Measurements from ENCODE around the gene KAZN.

Gene KAZN

GRCh38 chr1:14915356-14916054 is 317.0 kb downstream of the KAZN start:
- no peak for DNase-seq (ENCODE audit: low read depth)

DNA sequence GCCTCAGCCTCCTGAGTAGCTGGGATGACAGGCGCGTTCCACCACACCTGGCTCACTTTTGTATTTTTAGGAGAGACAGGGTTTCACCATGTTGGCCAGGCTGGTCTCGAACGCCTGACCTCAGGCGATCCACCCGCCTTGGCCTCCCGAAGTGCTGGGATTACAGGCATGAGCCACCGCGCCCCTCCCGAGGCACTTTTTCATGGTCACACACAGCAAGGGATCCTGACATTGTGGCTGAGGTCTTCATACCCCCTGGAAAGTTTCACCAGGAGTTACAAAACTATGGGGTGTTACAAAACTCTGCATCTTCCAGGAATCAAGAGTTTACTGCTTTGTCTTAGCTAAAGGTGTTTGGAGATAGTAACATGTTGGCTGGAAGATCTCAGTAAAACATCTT is 320.8 kb downstream of the KAZN start:
- no peak for DNase-seq (ENCODE audit: low read depth)

DNA sequence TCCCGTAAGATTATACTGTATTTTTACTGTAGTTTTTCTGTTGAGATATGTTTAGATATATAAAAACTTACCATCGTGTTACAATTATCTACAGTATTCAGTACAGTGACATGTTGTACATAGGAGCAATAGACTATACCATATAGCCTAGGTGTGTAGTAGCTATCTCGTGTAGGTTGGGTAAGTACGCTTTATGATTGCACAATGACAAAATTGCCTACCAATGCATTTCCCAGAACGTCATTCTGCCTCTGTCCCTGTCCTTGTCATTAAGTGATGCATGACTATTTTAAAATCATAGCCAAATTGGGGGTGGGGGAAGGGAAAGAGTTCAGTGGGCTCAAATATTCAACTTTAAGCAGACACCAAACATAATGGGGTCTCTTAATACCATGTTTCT is 321.3 kb downstream of the KAZN start:
- DNase-seq (ENCODE audit: low read depth): no peak

GRCh38 chr1:14921057-14921456 is 322.6 kb downstream of the KAZN start:
- DNase-seq (ENCODE audit: low read depth): no peak

- DNase-seq (ENCODE audit: low read depth): no peak
Measured at GRCh38 chr1:14922942-14923726, 324.6 kb downstream of the KAZN start.

GRCh38 chr1:14923727-14924452 is 325.4 kb downstream of the KAZN start:
- DNase-seq (ENCODE audit: low read depth): no peak

GRCh38 chr1:14924455-14925331 is 326.2 kb downstream of the KAZN start:
- DNase-seq (ENCODE audit: low read depth): no peak

DNA sequence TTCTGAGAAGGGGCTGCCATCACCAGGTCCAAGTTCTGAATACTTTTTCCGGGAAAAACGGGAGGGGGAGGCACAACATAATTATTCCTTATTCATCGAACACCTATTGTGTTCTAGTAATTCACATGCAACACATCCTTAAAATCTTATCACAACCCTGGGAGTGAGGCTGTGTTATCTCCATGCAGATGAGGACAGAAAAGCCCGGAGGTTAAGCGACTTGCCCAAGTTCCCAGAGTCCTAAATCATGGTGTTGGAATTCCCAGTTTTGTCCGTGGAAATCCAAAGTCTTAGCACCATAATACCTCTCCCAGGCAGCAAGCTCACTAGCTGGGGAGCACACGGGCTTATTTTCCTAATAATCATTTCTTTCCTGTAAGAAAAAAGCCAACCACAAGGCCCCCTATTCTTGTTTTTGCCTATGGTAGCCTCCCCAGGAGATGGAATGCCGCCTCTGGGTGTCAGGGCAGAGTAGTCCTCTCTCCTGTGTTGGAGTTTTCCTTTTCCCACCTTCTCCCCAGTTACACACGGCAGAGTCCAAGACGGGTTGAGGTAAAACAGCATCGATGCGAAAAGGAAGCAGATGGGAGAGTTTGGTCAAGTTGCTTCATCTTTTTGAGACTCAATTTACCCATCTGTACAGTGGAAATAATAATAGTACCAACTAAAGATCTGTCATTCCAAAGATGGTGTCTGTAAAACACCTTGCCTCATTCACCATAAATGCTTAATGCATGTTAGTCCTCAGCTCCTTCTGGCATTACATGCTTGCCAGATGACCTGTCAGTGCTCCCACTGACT is 327.1 kb downstream of the KAZN start:
- DNase-seq (ENCODE audit: low read depth): no peak

DNA sequence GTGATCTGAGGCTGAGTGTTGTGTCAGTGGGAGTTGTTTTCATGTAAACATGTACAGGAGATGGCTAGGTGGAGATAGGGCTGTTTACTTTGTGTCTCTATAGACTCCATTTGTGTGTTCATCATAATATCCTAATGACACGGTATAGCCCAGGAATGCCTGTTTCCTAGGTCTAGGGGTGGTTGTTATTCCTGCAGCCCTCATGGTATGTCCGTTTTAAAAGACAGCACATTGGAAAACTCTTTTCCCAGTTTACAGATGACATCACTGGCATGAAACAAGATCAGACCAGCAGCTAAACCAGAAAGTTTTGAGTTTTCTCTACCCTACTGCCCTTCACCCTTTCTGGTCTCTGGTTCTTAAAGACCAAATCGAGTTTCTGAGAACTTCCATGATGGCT is 327.7 kb downstream of the KAZN start:
- DNase-seq (ENCODE audit: low read depth): no peak

- no peak for DNase-seq (ENCODE audit: low read depth)
Measured at GRCh38 chr1:14926818-14927575, 328.5 kb downstream of the KAZN start.

- no peak for DNase-seq (ENCODE audit: low read depth)
Measured at GRCh38 chr1:14928412-14928811, 329.9 kb downstream of the KAZN start.

- DNase-seq (ENCODE audit: low read depth): no peak
Measured at GRCh38 chr1:14928886-14929546, 330.5 kb downstream of the KAZN start.

DNA sequence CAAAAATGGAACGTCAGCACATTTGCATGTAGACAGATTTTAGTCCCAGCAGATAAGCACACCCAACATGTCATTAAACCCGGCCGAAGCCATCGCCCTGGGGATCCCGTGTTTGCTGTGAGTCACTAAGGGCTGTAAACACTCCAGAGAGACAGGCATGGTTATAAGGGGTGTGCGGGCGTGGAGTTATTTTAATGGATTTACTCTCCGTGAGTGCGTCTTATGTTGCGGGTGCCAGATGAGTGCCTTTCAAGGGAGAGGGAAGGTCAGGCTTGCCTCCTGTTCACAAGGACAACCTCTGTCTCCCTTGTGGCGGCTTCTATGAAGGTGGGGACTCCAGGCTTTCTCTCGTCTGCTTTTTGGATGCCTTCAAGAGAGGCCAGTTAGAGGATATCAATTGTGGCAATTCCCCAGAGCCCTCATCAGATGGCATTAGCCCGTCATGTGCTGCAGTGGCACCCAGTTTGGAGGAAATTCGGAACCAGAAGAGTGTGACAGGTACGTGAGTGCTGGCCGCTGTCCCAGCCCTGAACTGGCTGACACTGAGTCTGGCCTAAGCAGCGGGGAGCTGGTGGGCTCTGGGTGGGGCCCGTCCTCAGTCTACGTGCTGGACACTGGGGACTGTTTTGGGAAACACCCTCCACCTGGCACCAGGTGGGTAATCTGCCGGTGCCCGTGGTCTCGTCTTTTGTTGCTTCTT is 331.2 kb downstream of the KAZN start:
- DNase-seq (ENCODE audit: low read depth): no peak

DNA sequence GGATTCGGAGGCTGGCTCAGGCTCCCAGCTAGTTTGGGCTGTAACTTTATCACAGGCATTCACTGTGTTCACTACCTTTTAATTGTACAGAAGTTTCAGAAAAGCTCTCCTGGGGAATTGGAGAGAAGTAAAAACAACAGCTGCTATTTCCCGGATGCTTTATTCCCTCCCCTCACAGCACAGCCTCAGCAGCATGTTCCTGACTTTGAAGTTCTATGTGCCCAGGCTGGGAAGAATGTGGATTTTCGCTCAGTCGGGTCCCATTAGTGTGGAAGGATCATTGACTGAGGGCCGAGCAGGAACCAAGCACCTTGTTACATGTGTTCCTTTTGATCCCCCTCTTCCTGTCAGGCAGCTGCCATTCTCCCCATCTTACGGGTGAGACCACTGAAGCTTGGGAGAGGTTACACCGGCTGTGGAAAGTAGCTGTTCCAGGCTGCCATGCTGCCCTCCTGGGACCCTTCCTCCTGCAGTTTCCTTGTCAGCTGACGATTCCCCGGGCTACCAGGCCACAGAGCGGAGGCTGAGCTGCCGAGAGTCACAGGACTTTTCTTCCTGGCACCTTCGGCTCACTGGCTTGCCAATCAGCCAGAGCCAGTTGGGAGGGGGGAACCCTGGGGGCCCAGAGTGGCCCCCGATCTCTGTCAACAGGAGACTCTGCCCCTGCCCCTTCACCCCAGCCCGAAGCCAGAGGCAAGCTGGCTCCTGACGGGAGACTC is 331.9 kb downstream of the KAZN start:
- no peak for DNase-seq (ENCODE audit: low read depth)

DNA sequence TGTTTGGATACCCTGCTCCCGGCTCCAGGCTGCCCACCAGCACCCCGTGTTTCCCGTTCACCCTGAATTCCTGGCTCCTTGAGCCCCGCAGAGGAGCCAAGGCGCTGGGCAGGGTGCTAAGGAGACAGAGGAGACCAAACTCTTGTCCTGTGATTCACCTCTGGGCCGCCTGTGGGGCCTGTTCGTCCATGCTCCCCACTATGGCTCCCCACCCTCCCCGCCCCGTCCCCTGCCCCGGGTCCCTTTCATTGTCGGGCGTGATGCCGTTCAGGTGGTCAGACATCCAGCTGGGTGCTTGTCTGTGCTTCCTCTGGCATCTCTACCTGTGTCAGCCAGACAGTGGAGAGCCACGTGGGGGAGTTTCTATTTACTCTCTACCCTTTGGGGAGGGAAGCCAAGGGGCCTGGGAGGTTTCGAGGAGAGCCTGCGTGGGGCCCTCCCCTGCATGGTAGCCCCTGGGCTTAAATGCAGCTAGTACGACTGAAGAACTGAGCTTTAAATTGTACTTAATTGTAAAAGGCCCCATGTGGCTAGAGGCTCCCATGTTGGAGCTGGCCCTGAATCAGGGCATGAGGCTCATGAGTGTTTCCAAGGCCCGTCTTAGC is 333.7 kb downstream of the KAZN start:
- DNase-seq (ENCODE audit: low read depth): no peak

DNA sequence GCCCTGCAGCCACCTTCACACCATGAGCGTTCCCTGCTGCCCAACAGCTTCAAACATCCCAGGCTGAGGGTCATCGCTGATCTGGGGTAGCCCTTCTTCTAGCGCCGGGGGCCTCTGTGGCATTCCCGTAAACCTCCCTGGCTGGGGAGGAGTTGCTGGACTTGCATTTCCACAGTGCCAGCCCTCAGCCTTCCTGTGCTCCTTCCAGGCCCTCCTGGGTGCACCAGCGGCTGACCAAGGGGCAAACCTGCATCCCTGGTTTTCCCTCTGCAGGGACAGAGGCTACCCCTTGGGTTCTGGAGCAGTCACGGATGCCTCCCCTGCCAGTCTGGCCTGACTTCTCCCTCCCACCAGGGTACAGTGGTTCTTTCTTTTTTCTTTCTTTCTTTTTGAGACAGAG is 336.4 kb downstream of the KAZN start:
- DNase-seq (ENCODE audit: low read depth): no peak

GRCh38 chr1:14936815-14937214 is 338.3 kb downstream of the KAZN start:
- DNase-seq (ENCODE audit: low read depth): no peak

DNA sequence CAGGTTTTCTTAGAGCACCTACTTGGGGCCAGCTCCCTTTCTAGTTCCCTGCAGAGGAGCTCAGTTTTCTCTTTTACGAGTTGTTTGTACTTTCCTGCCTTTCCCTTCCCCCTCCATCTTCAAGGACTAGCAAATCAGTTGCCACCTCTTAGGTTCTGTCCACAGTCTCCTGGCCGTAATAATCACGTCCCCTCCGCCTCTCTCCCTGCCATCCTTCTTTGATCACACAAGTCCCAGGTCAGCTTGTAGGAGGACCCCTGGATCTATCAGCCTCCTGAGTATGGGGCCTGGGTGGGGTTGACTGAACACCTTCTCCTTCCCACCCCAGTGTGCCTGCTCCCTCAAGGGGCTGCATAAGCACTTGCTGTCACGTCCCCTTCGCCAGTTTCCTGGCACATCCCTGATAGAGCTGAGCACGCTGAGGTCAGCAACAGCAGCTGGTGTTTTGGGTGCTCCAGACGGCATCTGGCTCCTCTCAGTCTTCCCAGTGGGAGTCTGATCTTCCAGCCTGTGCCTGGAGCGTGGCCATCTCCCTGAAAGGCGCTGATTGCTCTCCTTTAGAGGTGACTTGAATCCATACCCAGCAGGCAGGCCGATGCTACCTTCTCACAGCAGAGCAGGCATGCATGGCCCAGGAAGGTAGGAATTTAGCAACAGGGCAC is 338.9 kb downstream of the KAZN start:
- no peak for DNase-seq (ENCODE audit: low read depth)

Data from activated T-helper 9 cell treated with anti-CD3 and anti-CD28 coated beads, Interleukin-2, amount 50 U/mL, for 16 hours (primary cell).